Transverse colon (tissue), 4 donors: Measurements from ENCODE around the gene ZFAND3.

ENCODE experiments used
- EP300 ChIP-seq: sonication (generic); formaldehyde crosslinking; IDR thresholded peaks from one replicate; pipeline ENCODE4 v1.6.1; 2017; ENCODE audit warnings: antibody characterized with exemption, low read depth
- POLR2AphosphoS5 ChIP-seq, 3 donors: sonication (generic); formaldehyde crosslinking; IDR thresholded peaks; one replicate each; pipeline ENCODE4 v1.6.1; 2016; ENCODE audit warnings: antibody characterized with exemption in 3 of 3
- TF ChIP-seq, protein P1 (sequence below), 5 experiments: fragments of 200-600 bp in 3 of 5; fragments of 450-650 bp in 2 of 5; sonication (generic) in 3 of 5; IDR thresholded peaks; 1 replicate in 2 of 5; 2 replicates in 3 of 5; pipeline ENCODE4 v1.5.1; 2016 to 2017; ENCODE audit warnings: antibody characterized with exemption in 5 of 5, inconsistent platforms in 3 of 5, mild to moderate bottlenecking in 2 of 5, moderate library complexity in 1 of 5

DNA sequence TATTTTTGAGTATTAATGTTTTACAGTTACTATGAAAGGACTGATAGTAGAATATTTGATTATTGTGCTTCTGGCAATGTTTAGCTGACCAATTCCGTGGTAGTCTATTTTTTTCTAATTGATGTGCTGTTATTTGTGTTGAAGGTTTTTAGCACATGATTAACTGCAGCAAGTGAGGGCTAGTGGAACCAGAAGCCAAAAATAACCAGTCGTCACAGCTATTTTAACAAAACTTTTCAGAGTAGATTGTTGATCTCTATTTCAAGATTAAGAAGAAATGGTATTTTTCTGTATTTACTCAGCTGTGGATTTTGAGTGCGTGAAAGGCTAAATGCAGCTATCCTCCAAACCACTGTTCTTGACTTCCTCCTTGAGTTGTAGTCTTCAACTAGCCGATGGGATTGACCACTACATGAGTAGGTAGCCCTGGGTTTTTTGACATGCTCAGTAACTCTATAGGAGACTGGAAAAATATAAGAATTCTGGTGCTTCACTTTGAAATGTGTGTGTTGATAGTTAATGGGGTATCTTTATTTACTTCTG is 258.0 kb downstream of the ZFAND3 start:
- TF ChIP-seq, protein P1, sequence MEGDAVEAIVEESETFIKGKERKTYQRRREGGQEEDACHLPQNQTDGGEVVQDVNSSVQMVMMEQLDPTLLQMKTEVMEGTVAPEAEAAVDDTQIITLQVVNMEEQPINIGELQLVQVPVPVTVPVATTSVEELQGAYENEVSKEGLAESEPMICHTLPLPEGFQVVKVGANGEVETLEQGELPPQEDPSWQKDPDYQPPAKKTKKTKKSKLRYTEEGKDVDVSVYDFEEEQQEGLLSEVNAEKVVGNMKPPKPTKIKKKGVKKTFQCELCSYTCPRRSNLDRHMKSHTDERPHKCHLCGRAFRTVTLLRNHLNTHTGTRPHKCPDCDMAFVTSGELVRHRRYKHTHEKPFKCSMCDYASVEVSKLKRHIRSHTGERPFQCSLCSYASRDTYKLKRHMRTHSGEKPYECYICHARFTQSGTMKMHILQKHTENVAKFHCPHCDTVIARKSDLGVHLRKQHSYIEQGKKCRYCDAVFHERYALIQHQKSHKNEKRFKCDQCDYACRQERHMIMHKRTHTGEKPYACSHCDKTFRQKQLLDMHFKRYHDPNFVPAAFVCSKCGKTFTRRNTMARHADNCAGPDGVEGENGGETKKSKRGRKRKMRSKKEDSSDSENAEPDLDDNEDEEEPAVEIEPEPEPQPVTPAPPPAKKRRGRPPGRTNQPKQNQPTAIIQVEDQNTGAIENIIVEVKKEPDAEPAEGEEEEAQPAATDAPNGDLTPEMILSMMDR (IDR thresholded peaks at IDR 0.05): no peak
- TF ChIP-seq EP300: no peak
- no peak for TF ChIP-seq POLR2AphosphoS5 (IDR thresholded peaks at IDR 0.05)
